Epithelial cell of esophagus (primary cell): ENCODE data around the gene DNAJC5G.

Experiments used
- DNase-seq: peaks from one replicate; pipeline ENCODE4 v3.0.0; 2010; ENCODE audit warnings: low read depth
- H3K4me3 ChIP-seq: 2 replicates; pipeline ENCODE4 v1.5.1; 2011; ENCODE audit warnings: mild to moderate bottlenecking, low read length, control low read depth
- CTCF ChIP-seq: IDR thresholded peaks from 2 replicates; pipeline ENCODE4 v1.5.1; 2011; ENCODE audit warnings: low read depth, mild to moderate bottlenecking, low read length, control low read depth, inconsistent platforms; ENCODE audit not compliant: insufficient read depth; ENCODE audit errors: missing control alignments

The DNAJC5G gene

GRCh38 chr2:27255187-27255586 is 20.0 kb upstream of the DNAJC5G start:
- DNase-seq, result no peak
- no peak for TF ChIP-seq CTCF

GRCh38 chr2:27255660-27256059 is 19.6 kb upstream of the DNAJC5G start:
- no peak for DNase-seq
- no peak for TF ChIP-seq CTCF
- no peak overlapping the region for H3K4me3 ChIP-seq

More at GRCh38 chr2:27255187-27255586, 20.0 kb upstream of the DNAJC5G start:
- no peak overlapping the region for H3K4me3 ChIP-seq

GRCh38 chr2:27256855-27257454 is 18.3 kb upstream of the DNAJC5G start:
- DNase-seq, result no peak
- TF ChIP-seq CTCF, result no peak
- no peak overlapping the region for H3K4me3 ChIP-seq

- no peak for TF ChIP-seq CTCF
- DNase-seq, result no peak
- no peak overlapping the region for H3K4me3 ChIP-seq
Measured at GRCh38 chr2:27258051-27258450, 17.2 kb upstream of the DNAJC5G start.

- TF ChIP-seq CTCF, result no peak
- no peak for DNase-seq
- H3K4me3 ChIP-seq, result no peak overlapping the region
Measured at GRCh38 chr2:27261241-27261925, 13.8 kb upstream of the DNAJC5G start.

GRCh38 chr2:27261926-27262298 is 13.3 kb upstream of the DNAJC5G start:
- H3K4me3 ChIP-seq, result no peak overlapping the region
- no peak for TF ChIP-seq CTCF

More at GRCh38 chr2:27261926-27262298, 13.3 kb upstream of the DNAJC5G start:
- no peak for DNase-seq
